ENCODE results near the gene ZNF41.

- TF ChIP-seq, protein P1, sequence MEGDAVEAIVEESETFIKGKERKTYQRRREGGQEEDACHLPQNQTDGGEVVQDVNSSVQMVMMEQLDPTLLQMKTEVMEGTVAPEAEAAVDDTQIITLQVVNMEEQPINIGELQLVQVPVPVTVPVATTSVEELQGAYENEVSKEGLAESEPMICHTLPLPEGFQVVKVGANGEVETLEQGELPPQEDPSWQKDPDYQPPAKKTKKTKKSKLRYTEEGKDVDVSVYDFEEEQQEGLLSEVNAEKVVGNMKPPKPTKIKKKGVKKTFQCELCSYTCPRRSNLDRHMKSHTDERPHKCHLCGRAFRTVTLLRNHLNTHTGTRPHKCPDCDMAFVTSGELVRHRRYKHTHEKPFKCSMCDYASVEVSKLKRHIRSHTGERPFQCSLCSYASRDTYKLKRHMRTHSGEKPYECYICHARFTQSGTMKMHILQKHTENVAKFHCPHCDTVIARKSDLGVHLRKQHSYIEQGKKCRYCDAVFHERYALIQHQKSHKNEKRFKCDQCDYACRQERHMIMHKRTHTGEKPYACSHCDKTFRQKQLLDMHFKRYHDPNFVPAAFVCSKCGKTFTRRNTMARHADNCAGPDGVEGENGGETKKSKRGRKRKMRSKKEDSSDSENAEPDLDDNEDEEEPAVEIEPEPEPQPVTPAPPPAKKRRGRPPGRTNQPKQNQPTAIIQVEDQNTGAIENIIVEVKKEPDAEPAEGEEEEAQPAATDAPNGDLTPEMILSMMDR (IDR thresholded peaks at IDR 0.05; ENCODE audit: borderline replicate concordance, extremely low read depth, low read length, poor library complexity, severe bottlenecking) = no peak
- TF ChIP-seq EZH2 (IDR thresholded peaks at IDR 0.05; ENCODE audit: borderline replicate concordance, low read depth, low read length, severe bottlenecking) = no peak
Observed at GRCh38 chrX:47448165-47448806, 34.7 kb downstream of the ZNF41 start.

All from DND-41 (cell line).